Measurements from ENCODE around the gene PRSS36. TPM values are rescaled to one million over a fixed set of nuclear protein-coding genes. Genes with fewer than 3 reads are reported as not detected.
A peak's percentile ranks its signal among the peaks of the same experiment; 100 is the strongest.

Gene PRSS36
- total and polyA plus RNA-seq, 10 donors: 0.70 to 2.6 (median 1.5) TPM; not detected in 1

DNA sequence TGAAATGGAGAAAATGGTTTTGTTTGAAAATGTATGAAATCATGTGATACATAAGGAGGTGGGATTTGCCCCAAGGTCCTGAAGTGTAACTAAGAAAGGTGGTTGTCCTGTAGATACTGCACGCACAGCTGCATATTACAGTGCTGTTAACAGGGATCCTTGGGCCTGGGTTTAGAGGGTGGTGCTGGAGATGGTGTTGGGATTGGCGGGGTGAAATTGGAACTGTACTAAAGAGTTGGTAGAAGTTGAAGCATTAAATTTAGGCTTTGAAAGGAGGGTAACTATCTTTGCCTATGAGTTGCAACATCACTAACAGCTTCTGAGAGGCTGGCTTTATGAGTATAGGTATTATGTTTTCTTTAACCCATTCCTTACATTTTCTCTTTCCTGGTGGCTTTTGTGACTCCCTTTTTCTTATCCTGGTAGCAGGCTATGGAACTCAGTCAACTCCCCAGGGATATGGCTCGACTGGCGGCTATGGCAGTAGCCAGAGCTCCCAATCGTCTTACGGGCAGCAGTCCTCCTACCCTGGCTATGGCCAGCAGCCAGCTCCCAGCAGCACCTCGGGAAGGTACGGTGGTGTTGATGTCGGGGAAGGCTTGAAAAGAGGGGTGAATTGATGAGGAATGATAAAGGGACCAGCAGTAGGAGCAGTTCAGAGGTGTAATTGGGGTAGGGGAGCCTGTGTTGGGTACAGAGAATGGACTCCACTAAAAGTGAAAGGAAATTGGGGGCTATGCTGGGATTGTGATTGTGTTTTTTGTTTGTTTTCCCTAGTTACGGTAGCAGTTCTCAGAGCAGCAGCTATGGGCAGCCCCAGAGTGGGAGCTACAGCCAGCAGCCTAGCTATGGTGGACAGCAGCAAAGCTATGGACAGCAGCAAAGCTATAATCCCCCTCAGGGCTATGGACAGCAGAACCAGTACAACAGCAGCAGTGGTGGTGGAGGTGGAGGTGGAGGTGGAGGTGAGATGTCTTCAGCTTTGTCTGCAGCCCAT, 33.9 kb upstream of the PRSS36 start:
- Histone ChIP-seq H3K27me3 (replicated peaks in 1 of 7) (no peaks in the 10 kb centered on the region), H3K36me3 (peaks cover 0 to 69% (median 64%) of the 10 kb centered on the region in 6 donors), H3K4me1 (peaks cover 42 to 88% (median 66%) of the 10 kb centered on the region in 6 donors), H3K27ac (peak overlapping the region in 1 of 8 donors; percentile 22), H3K9me3 (no peaks in the 10 kb centered on the region), H3K4me3 (peak overlapping the region in 1 of 8 donors; percentile 3)
- intact Hi-C loops (cut with DNase I; ENCODE audit: low total_unique reads): no loop called here
- no peak for DNase-seq
- 82 to 85% (median 83%) methylated on average over 10 of the region's 10 CpGs for WGBS, 5 donors
- TF ChIP-seq, protein P1, sequence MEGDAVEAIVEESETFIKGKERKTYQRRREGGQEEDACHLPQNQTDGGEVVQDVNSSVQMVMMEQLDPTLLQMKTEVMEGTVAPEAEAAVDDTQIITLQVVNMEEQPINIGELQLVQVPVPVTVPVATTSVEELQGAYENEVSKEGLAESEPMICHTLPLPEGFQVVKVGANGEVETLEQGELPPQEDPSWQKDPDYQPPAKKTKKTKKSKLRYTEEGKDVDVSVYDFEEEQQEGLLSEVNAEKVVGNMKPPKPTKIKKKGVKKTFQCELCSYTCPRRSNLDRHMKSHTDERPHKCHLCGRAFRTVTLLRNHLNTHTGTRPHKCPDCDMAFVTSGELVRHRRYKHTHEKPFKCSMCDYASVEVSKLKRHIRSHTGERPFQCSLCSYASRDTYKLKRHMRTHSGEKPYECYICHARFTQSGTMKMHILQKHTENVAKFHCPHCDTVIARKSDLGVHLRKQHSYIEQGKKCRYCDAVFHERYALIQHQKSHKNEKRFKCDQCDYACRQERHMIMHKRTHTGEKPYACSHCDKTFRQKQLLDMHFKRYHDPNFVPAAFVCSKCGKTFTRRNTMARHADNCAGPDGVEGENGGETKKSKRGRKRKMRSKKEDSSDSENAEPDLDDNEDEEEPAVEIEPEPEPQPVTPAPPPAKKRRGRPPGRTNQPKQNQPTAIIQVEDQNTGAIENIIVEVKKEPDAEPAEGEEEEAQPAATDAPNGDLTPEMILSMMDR (IDR thresholded peaks at IDR 0.05 in 8 of 11, conservative IDR thresholded peaks at IDR 0.05 in 3 of 11): no peak
- TF ChIP-seq POLR2A (IDR thresholded peaks at IDR 0.05) (no peak), POLR2AphosphoS5 (IDR thresholded peaks at IDR 0.05) (peak in 1 of 3 donors; percentile 6)

DNA sequence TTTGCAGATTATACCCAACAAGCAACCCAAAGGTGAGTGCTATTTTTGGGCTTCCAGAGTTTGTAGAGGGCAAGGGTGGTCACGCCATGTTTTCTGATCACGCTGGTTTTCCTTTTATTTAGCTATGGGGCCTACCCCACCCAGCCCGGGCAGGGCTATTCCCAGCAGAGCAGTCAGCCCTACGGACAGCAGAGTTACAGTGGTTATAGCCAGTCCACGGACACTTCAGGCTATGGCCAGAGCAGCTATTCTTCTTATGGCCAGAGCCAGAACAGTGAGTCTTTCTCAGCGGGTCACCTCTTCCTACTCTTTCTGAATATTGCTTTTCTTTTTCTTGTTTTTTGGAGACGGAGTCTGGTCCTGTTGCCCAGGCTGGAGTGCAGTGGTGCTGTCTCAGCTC, 32.5 kb upstream of the PRSS36 start:
- no peaks in the 10 kb centered on the region for H3K27me3 ChIP-seq (replicated peaks in 1 of 7)
- H3K36me3 ChIP-seq: peaks cover 0 to 56% (median 51%) of the 10 kb centered on the region in 6 donors
- intact Hi-C loops (cut with DNase I; ENCODE audit: low total_unique reads): no loop called here
- no peak for DNase-seq
- peak overlapping the region in 5 of 8 donors; percentile 34 to 98 (median 95) for H3K27ac ChIP-seq
- H3K9me3 ChIP-seq: no peaks in the 10 kb centered on the region
- 23 to 40% (median 35%) methylated on average over 7 of the region's 7 CpGs for WGBS, 5 donors
- H3K4me3 ChIP-seq: peak overlapping the region; percentile 73 to 98 (median 93)
- peaks cover 51 to 88% (median 76%) of the 10 kb centered on the region in 6 donors for H3K4me1 ChIP-seq
- TF ChIP-seq POLR2AphosphoS5 (IDR thresholded peaks at IDR 0.05): no peak
- TF ChIP-seq POLR2A (IDR thresholded peaks at IDR 0.05): no peak

DNA sequence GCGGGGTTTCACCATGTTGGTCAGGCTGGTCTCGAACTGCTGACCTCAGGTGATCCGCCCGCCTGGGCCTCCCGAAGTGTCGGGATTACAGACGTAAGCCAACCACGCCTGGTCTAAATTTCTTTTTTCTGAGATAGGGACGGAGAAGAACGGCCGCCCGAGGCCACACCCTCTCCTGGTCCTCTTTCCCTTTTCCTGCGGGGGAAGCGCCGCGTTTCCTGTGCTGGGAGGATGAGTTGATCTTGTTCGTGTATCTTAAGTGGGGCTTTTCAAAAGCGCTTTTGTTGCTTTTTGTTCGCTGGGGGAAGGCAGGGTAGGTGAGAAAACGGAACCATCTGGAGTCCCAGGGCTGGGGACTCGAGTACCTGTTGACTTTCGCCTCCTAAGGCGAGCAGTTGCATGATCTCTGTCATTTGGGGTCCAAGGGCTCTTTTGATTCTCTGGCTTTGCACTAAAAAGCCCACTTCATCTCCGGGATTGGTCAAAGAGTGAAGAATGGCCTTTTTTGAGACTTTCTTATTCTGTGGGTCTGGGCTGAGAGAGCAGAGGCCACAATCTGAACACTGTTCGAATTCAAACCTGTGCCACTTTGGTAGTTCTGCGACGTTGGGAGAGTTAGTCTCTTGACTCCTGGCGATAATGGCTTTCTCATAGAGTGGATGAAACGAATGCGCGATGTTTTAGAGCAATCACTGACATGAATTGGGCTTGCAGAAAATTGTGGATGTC, 31.4 kb upstream of the PRSS36 start:
- H3K9me3 ChIP-seq: no peaks in the 10 kb centered on the region
- H3K27me3 ChIP-seq (replicated peaks in 1 of 7): no peaks in the 10 kb centered on the region
- peaks cover 51 to 88% (median 77%) of the 10 kb centered on the region in 6 donors for H3K4me1 ChIP-seq
- H3K27ac ChIP-seq: peak overlapping the region; percentile 93 to 99 (median 96)
- WGBS, 5 donors: 2 to 5% (median 3%) methylated on average over 31 of the region's 31 CpGs
- TF ChIP-seq POLR2A (IDR thresholded peaks at IDR 0.05) (no peak), POLR2AphosphoS5 (IDR thresholded peaks at IDR 0.05) (peak in 1 of 3 donors; percentile 55)
- DNase-seq: peak; percentile 83
- peaks cover 0 to 45% (median 40%) of the 10 kb centered on the region in 6 donors for H3K36me3 ChIP-seq
- intact Hi-C loops (cut with DNase I; ENCODE audit: low total_unique reads): loop anchor here (2.0 kb wide), 1 partner anchor 62 kb away; no protein-coding TSS in a partner anchor
- peak overlapping the region; percentile 73 to 98 (median 93) for H3K4me3 ChIP-seq

DNA sequence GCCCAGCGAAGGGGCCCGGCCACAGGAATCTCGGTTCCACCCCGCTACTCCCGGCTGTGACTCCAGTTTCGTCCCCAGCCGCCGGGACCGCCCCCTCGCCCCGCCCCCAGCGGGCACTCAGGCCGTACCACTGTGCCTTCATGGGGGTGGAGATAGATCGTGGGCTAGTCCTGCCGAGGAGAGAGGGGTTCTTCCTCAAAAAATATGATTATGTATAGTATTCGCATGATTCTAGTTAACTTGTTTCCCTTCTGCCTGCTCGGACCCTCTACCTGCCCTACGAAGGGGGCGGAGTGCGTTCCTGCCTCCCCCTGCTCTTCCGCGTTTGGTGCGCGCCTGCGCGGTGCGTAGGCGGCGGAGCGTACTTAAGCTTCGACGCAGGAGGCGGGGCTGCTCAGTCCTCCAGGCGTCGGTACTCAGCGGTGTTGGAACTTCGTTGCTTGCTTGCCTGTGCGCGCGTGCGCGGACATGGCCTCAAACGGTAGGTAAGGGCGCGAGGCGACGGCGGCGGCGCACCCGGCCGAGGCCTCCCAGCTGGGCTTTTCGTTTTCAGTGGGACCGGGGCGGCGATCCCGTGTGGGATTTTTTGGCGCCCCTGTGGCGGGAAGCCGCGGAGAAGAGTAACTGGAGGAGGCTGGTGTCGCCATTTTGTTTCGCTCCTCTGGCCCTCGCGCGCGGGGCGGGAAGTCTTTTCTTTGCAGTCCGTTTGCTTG, 30.0 kb upstream of the PRSS36 start, which contains the start of gene FUS:
Gene FUS (plus strand): TSS at position 393 of the 713 bp plus-strand sequence. CDS start 76 bp downstream, at position 469.
- intact Hi-C loops (cut with DNase I; ENCODE audit: low total_unique reads): loop anchor here (2.0 kb wide), 2 partner anchors 37 to 61 kb away; no protein-coding TSS in a partner anchor
- TF ChIP-seq, protein P1 (IDR thresholded peaks at IDR 0.05 in 8 of 11, conservative IDR thresholded peaks at IDR 0.05 in 3 of 11): no peak
- TF ChIP-seq POLR2A (IDR thresholded peaks at IDR 0.05) (peak; percentile 98 to 99 (median 99)), POLR2AphosphoS5 (IDR thresholded peaks at IDR 0.05) (peak; percentile 100)
- Histone ChIP-seq H3K27ac (peak within 1 kb of the TSS; percentile 93 to 99 (median 96)), H3K27me3 (replicated peaks in 1 of 7) (no peaks in the 10 kb centered on the region), H3K36me3 (peaks cover 0 to 31% (median 26%) of the 10 kb centered on the region in 6 donors), H3K9me3 (no peaks in the 10 kb centered on the region), H3K4me1 (peaks cover 45 to 76% (median 63%) of the 10 kb centered on the region in 6 donors), H3K4me3 (peak within 1 kb of the TSS; percentile 73 to 98 (median 93))
- DNase-seq: peak; percentile 98
- WGBS, 5 donors: 0 to 1% (median 1%) methylated on average over 38 to 69 of the region's 69 CpGs
